OCI-LY1 (cell line): ENCODE results near the gene NFAT5.

Experiments used
- EZH2 ChIP-seq: fragments of 200-600 bp; sonication (generic), shearing (Covaris generic); IDR thresholded peaks from 2 replicates; pipeline ENCODE4 v1.8.0; 2017; ENCODE audit warnings: borderline replicate concordance, mixed run types, mild to moderate bottlenecking, antibody characterized with exemption, low read length, moderate library complexity, mixed read lengths
- TF ChIP-seq, protein P1 (sequence below): fragments of 200-600 bp; sonication (generic), shearing (Covaris generic); IDR thresholded peaks from 2 replicates; pipeline ENCODE4 v1.5.1; 2017; ENCODE audit warnings: mild to moderate bottlenecking, antibody characterized with exemption, low read length, moderate library complexity, mixed read lengths

DNA sequence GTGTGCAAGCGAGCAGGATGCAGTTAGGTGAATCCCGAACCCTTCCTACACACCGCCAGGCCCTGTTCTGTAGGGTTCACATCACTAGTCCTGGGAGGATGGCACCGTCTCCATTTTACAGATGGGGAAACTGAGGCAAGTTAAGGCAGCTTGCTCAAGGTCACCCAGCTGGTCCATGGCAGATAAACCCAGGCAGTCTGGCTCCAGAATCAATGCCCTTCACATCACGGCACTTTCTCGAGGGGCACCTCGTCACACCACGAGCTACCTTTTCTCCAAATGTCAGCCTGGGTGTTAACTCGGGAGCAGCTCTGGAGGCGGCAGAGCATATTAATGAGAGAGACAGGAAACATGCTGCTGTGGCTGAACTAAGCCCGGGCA is 179.5 kb downstream of the NFAT5 start:
- no peak for TF ChIP-seq EZH2
- TF ChIP-seq, protein P1, sequence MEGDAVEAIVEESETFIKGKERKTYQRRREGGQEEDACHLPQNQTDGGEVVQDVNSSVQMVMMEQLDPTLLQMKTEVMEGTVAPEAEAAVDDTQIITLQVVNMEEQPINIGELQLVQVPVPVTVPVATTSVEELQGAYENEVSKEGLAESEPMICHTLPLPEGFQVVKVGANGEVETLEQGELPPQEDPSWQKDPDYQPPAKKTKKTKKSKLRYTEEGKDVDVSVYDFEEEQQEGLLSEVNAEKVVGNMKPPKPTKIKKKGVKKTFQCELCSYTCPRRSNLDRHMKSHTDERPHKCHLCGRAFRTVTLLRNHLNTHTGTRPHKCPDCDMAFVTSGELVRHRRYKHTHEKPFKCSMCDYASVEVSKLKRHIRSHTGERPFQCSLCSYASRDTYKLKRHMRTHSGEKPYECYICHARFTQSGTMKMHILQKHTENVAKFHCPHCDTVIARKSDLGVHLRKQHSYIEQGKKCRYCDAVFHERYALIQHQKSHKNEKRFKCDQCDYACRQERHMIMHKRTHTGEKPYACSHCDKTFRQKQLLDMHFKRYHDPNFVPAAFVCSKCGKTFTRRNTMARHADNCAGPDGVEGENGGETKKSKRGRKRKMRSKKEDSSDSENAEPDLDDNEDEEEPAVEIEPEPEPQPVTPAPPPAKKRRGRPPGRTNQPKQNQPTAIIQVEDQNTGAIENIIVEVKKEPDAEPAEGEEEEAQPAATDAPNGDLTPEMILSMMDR: no peak
